H9 (cell line): Measurements from ENCODE around the gene ARID2. TPM values are rescaled to one million over a fixed set of nuclear protein-coding genes. Genes with fewer than 3 reads are reported as not detected.

ENCODE experiments used
- DNase-seq: peaks from one replicate; pipeline ENCODE4 v3.0.0-alpha.2; 2017
- H2AFZ ChIP-seq: one replicate; pipeline ENCODE4 v1.6.1; 2013; ENCODE audit warnings: mild to moderate bottlenecking, low read length, control low read depth, moderate library complexity
- H2AK5ac ChIP-seq: 2 replicates; pipeline ENCODE4 v1.6.1; 2013; ENCODE audit warnings: low read length, control low read depth, mixed read lengths; ENCODE audit not compliant: insufficient read length
- H2BK120ac ChIP-seq: one replicate; pipeline ENCODE4 v1.6.1; 2013; ENCODE audit warnings: low read depth, mild to moderate bottlenecking, low read length, control low read depth, inconsistent platforms; ENCODE audit not compliant: poor library complexity, severe bottlenecking
- H2BK12ac ChIP-seq: 2 replicates; pipeline ENCODE4 v1.6.1; 2013; ENCODE audit warnings: low read length, control low read depth, mixed read lengths, low read depth; ENCODE audit not compliant: insufficient read length
- H2BK15ac ChIP-seq: 2 replicates; pipeline ENCODE4 v1.6.1; 2013; ENCODE audit warnings: low read depth, low read length, control low read depth
- H2BK20ac ChIP-seq: one replicate; pipeline ENCODE4 v1.6.1; 2013; ENCODE audit warnings: low read depth, mild to moderate bottlenecking, low read length, control low read depth, inconsistent platforms; ENCODE audit not compliant: poor library complexity, severe bottlenecking
- H2BK5ac ChIP-seq: 2 replicates; pipeline ENCODE4 v1.6.1; 2013; ENCODE audit warnings: low read length, control low read depth, mixed read lengths; ENCODE audit not compliant: insufficient read length
- H3K14ac ChIP-seq: 2 replicates; pipeline ENCODE4 v1.6.1; 2013; ENCODE audit warnings: low read length, control low read depth; ENCODE audit not compliant: insufficient read depth
- H3K18ac ChIP-seq: 2 replicates; pipeline ENCODE4 v1.6.1; 2013; ENCODE audit warnings: low read depth, mild to moderate bottlenecking, mixed read lengths, low read length, control low read depth; ENCODE audit not compliant: insufficient read length
- H3K23ac ChIP-seq: 2 replicates; pipeline ENCODE4 v1.6.1; 2013; ENCODE audit warnings: low read length, control low read depth, mixed read lengths, low read depth; ENCODE audit not compliant: insufficient read length
- H3K23me2 ChIP-seq: 2 replicates; pipeline ENCODE4 v1.6.1; 2013; ENCODE audit warnings: low read depth, mild to moderate bottlenecking, mixed read lengths, low read length, control low read depth; ENCODE audit not compliant: insufficient read length, poor library complexity, severe bottlenecking
- H3K27ac ChIP-seq: 2 replicates; pipeline ENCODE4 v1.5.1; 2013; ENCODE audit warnings: low read length, control low read depth, mixed read lengths, low read depth; ENCODE audit not compliant: insufficient read length
- H3K27me3 ChIP-seq: 2 replicates; pipeline ENCODE4 v1.6.1; 2013; ENCODE audit warnings: low read length, control low read depth, inconsistent platforms; ENCODE audit not compliant: insufficient read depth
- H3K4ac ChIP-seq: 2 replicates; pipeline ENCODE4 v1.6.1; 2013; ENCODE audit warnings: low read depth, mild to moderate bottlenecking, control low read depth, inconsistent platforms, low read length, moderate library complexity
- H3K4me1 ChIP-seq: 2 replicates; pipeline ENCODE4 v1.6.1; 2013; ENCODE audit warnings: low read length, control low read depth, inconsistent platforms; ENCODE audit not compliant: insufficient read depth
- H3K4me2 ChIP-seq: 2 replicates; pipeline ENCODE4 v1.6.1; 2013; ENCODE audit warnings: low read length, control low read depth, mixed read lengths; ENCODE audit not compliant: insufficient read length, insufficient read depth
- H3K56ac ChIP-seq: 2 replicates; pipeline ENCODE4 v1.6.1; 2013; ENCODE audit warnings: low read depth, mild to moderate bottlenecking, mixed read lengths, low read length, control low read depth; ENCODE audit not compliant: insufficient read length
- H3K79me1 ChIP-seq: 2 replicates; pipeline ENCODE4 v1.6.1; 2013; ENCODE audit warnings: low read depth, mild to moderate bottlenecking, moderate library complexity, low read length, control low read depth, inconsistent platforms; ENCODE audit not compliant: insufficient read depth, poor library complexity, severe bottlenecking
- H3K79me2 ChIP-seq: 2 replicates; pipeline ENCODE4 v1.6.1; 2013; ENCODE audit warnings: low read length, control low read depth, inconsistent platforms; ENCODE audit not compliant: insufficient read depth
- H3K9ac ChIP-seq: 2 replicates; pipeline ENCODE4 v1.6.1; 2013; ENCODE audit warnings: low read length, control low read depth, mixed read lengths; ENCODE audit not compliant: insufficient read length; ENCODE audit errors: extremely low read depth
- H3K9me3 ChIP-seq: one replicate; pipeline ENCODE4 v1.6.1; 2013; ENCODE audit warnings: low read depth, low read length, inconsistent platforms; ENCODE audit not compliant: control insufficient read depth
- H3T11ph ChIP-seq: one replicate; pipeline ENCODE4 v1.6.1; 2013; ENCODE audit warnings: mild to moderate bottlenecking, low read length, control low read depth, inconsistent platforms
- H4K20me1 ChIP-seq: one replicate; pipeline ENCODE4 v1.6.1; 2013; ENCODE audit not compliant: control insufficient read depth, insufficient read length, insufficient read depth
- H4K5ac ChIP-seq: 2 replicates; pipeline ENCODE4 v1.6.1; 2013; ENCODE audit warnings: low read depth, mild to moderate bottlenecking, mixed read lengths, low read length, control low read depth; ENCODE audit not compliant: insufficient read length
- H4K8ac ChIP-seq: replicated peaks from 2 replicates; pipeline ENCODE4 v1.6.1; 2013; ENCODE audit warnings: low read length, control low read depth, mixed read lengths, low read depth; ENCODE audit not compliant: insufficient read length
- H4K91ac ChIP-seq: 2 replicates; pipeline ENCODE4 v1.6.1; 2013; ENCODE audit warnings: low read depth, mild to moderate bottlenecking, moderate library complexity, mixed read lengths, low read length, control low read depth; ENCODE audit not compliant: insufficient read length
- H3K27ac Mint-ChIP-seq, 3 experiments: 2 replicates in 2 of 3; 3 replicates in 1 of 3; pipeline ENCODE4 v1.8.0; 2020 to 2021; ENCODE audit warnings: mixed read lengths in 3 of 3, mild to moderate bottlenecking in 1 of 3, moderate library complexity in 1 of 3
- H3K27me3 Mint-ChIP-seq: 2 replicates; pipeline ENCODE4 v1.8.0; 2021; ENCODE audit warnings: low read depth, mild to moderate bottlenecking, moderate library complexity, mixed read lengths
- H3K36me3 Mint-ChIP-seq, 3 experiments: 2 replicates in 2 of 3; 3 replicates in 1 of 3; pipeline ENCODE4 v1.8.0; 2020 to 2021; ENCODE audit warnings: low read depth in 3 of 3, mixed read lengths in 3 of 3; ENCODE audit not compliant: insufficient read depth in 1 of 3
- H3K4me1 Mint-ChIP-seq, 2 experiments: 2 replicates each; pipeline ENCODE4 v1.8.0; 2020; ENCODE audit warnings: mixed read lengths in 2 of 2
- H3K4me3 Mint-ChIP-seq, 2 experiments: 2 replicates in 1 of 2; 3 replicates in 1 of 2; pipeline ENCODE4 v1.8.0; 2020 to 2021; ENCODE audit warnings: mild to moderate bottlenecking in 2 of 2, mixed read lengths in 2 of 2, moderate library complexity in 1 of 2
- H3K9me3 Mint-ChIP-seq, 2 experiments: 2 replicates in 1 of 2; 3 replicates in 1 of 2; pipeline ENCODE4 v1.8.0; 2020; ENCODE audit warnings: mild to moderate bottlenecking in 2 of 2, mixed read lengths in 2 of 2, moderate library complexity in 1 of 2
- total RNA-seq: library from RNA; stranded (reverse); gene quantifications from 2 replicates; pipeline ENCODE4 v1.2.1, GENCODE V29; 2021
- TF ChIP-seq, protein P1 (sequence below): fragments of 200-600 bp; sonication (generic); conservative IDR thresholded peaks from 3 replicates; pipeline ENCODE4 v1.8.0; 2021; ENCODE audit warnings: antibody characterized with exemption, mild to moderate bottlenecking

Gene ARID2
- total RNA-seq, 1 experiment from 2014 or later = 63.8 TPM

DNA sequence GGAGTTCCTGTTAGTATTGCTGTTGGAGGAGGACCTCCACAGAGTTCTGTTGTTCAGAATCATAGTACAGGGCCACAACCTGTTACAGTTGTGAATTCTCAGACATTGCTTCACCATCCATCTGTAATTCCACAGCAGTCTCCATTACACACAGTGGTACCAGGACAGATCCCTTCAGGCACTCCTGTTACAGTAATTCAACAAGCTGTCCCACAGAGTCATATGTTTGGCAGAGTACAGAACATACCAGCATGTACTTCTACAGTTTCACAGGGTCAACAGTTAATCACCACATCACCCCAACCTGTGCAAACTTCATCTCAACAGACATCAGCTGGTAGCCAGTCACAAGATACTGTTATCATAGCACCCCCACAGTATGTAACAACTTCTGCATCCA lies 120.8 kb downstream of the ARID2 start:
- no peak for DNase-seq
- Histone ChIP-seq H3K23ac (no peak overlapping the region), H3K18ac (no peak overlapping the region), H4K91ac (no peak overlapping the region), H3K4me2 (no peak overlapping the region), H3K9me3 (no peaks in the 10 kb centered on the region), H4K8ac (no peak overlapping the region), H3K79me1 (no peaks in the 10 kb centered on the region), H3K23me2 (no peaks in the 10 kb centered on the region), H3K9ac (no peak overlapping the region), H3K4ac (no peak overlapping the region), H3K56ac (no peak overlapping the region), H2AFZ (no peak overlapping the region), H2BK12ac (no peak overlapping the region), H3K27ac (no peak overlapping the region), H3K79me2 (no peaks in the 10 kb centered on the region), H2BK20ac (no peak overlapping the region), H4K5ac (no peak overlapping the region), H2BK15ac (no peak overlapping the region), H2AK5ac (no peak overlapping the region), H3K14ac (no peak overlapping the region), H3K27me3 (no peaks in the 10 kb centered on the region; the same call in 1 of the 2 replicates), H2BK5ac (no peak overlapping the region), H4K20me1 (no peaks in the 10 kb centered on the region), H3K4me1 (no peaks in the 10 kb centered on the region), H3T11ph (no peak overlapping the region), H2BK120ac (no peak overlapping the region)
- TF ChIP-seq, protein P1, sequence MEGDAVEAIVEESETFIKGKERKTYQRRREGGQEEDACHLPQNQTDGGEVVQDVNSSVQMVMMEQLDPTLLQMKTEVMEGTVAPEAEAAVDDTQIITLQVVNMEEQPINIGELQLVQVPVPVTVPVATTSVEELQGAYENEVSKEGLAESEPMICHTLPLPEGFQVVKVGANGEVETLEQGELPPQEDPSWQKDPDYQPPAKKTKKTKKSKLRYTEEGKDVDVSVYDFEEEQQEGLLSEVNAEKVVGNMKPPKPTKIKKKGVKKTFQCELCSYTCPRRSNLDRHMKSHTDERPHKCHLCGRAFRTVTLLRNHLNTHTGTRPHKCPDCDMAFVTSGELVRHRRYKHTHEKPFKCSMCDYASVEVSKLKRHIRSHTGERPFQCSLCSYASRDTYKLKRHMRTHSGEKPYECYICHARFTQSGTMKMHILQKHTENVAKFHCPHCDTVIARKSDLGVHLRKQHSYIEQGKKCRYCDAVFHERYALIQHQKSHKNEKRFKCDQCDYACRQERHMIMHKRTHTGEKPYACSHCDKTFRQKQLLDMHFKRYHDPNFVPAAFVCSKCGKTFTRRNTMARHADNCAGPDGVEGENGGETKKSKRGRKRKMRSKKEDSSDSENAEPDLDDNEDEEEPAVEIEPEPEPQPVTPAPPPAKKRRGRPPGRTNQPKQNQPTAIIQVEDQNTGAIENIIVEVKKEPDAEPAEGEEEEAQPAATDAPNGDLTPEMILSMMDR = no peak
- Mint-ChIP-seq H3K9me3 (no peaks in the 10 kb centered on the region), H3K4me1 (no peaks in the 10 kb centered on the region), H3K27me3 (no peaks in the 10 kb centered on the region), H3K4me3 (no peak overlapping the region), H3K27ac (no peak overlapping the region), H3K36me3 (peaks cover 30 to 66% (median 64%) of the 10 kb centered on the region in 3 experiments; a peak in 6 of 7 replicates)
